AG04450 (cell line): ENCODE results near the gene NMT1. TPM values are rescaled to one million over a fixed set of nuclear protein-coding genes. Genes with fewer than 3 reads are reported as not detected.
"Not testable (repeated sequence)": the region's sequence is repeated elsewhere in the genome, so short reads cannot be mapped to it uniquely, and the experiment has no call there.

Experiments used
- CTCF ChIA-PET: fragments of 300-600, 350-600 bp; formaldehyde crosslinking; extraction: SDS; loops from one replicate; lab custom pipeline; 2022; ENCODE audit warnings: antibody characterized with exemption, inconsistent platforms; lab: Charles Lee
- POLR2A ChIA-PET: fragments of 350-600 bp; formaldehyde crosslinking; extraction: SDS; loops from one replicate; lab custom pipeline; 2021; ENCODE audit warnings: antibody characterized with exemption, inconsistent platforms; lab: Yijun Ruan, JAX
- DNase-seq: peaks from one replicate; pipeline ENCODE4 v3.0.0-alpha.2; 2011; ENCODE audit warnings: low read depth, low spot score
- H3K27ac ChIP-seq: one replicate; pipeline ENCODE4 v1.5.1; 2012; ENCODE audit warnings: low read depth, low read length, control low read depth
- H3K27me3 ChIP-seq: one replicate; pipeline ENCODE4 v1.6.0; 2012; ENCODE audit warnings: low read length; ENCODE audit not compliant: control insufficient read depth, insufficient read depth
- H3K4me3 ChIP-seq: 2 replicates; pipeline ENCODE4 v1.5.1; 2011; ENCODE audit warnings: mild to moderate bottlenecking, low read depth, low read length, control low read depth
- H3K9me3 ChIP-seq: 2 replicates; pipeline ENCODE4 v1.5.1; 2012; ENCODE audit warnings: low read length; ENCODE audit not compliant: control insufficient read depth, insufficient read depth
- CTCF ChIP-seq: IDR thresholded peaks from 2 replicates; pipeline ENCODE4 v1.5.1; 2011; ENCODE audit warnings: low read depth, low read length, control low read depth, inconsistent platforms
- polyA plus RNA-seq: library from polyadenylated mRNA; depleted of rRNA; stranded (reverse); fragments of >200 nt; gene quantifications from 2 replicates; pipeline ENCODE4 v1.2.3, GENCODE V29; 2011

NMT1 gene
- polyA plus RNA-seq, 1 experiment, result 63.6 TPM

GRCh38 chr17:45050481-45051059 lies 10.5 kb upstream of the NMT1 start:
- TF ChIP-seq CTCF, result no peak
- Histone ChIP-seq H3K9me3 (no peaks in the 10 kb centered on the region), H3K4me3 (peak overlapping the region; percentile 71), H3K27me3 (no peaks in the 10 kb centered on the region), H3K27ac (peak overlapping the region; percentile 94)
- no peak for DNase-seq
- ChIA-PET POLR2A (interaction anchor here (0.6 to 2.5 kb wide), 4 partner anchors 11 to 177 kb away, joined by 3 to 11 read pairs (median 4); partner anchors contain the start of gene NMT1), CTCF (interaction anchor here (0.6 to 2.6 kb wide), 5 partner anchors 29 to 85 kb away, joined by 3 to 19 read pairs (median 7); partner anchors contain the start of gene ACBD4)

GRCh38 chr17:45051060-45051719 lies 9.9 kb upstream of the NMT1 start, which contains the start of gene DCAKD:
TSS of gene DCAKD (minus strand) at chr17:45051632. CDS start at chr17:45034885, 16,747 bp downstream.
- no peak for TF ChIP-seq CTCF
- DNase-seq, result peak; percentile 86
- POLR2A ChIA-PET, result interaction anchor here (0.9 to 2.5 kb wide), 4 partner anchors 10 to 25 kb away, joined by 3 to 11 read pairs (median 4); partner anchors contain the start of gene NMT1
- CTCF ChIA-PET, result interaction anchor here (2.0 to 2.6 kb wide), 3 partner anchors 29 to 84 kb away, joined by 7 to 19 read pairs (median 8); partner anchors contain the start of gene ACBD4
- Histone ChIP-seq H3K27ac (peak within 1 kb of the TSS; percentile 94), H3K27me3 (no peaks in the 10 kb centered on the region), H3K9me3 (no peaks in the 10 kb centered on the region), H3K4me3 (peak within 1 kb of the TSS; percentile 71)

- not testable (repeated sequence) for H3K9me3 ChIP-seq, H3K27me3 ChIP-seq, DNase-seq, H3K27ac ChIP-seq
- CTCF ChIA-PET, result interaction anchor here (0.7 to 2.1 kb wide), 2 partner anchors 48 kb away, joined by 3 to 7 read pairs; no protein-coding TSS in a partner anchor
- POLR2A ChIA-PET, result interaction anchor here (1.0 to 1.1 kb wide), 2 partner anchors 9 to 22 kb away, joined by 4 to 5 read pairs; partner anchors contain the start of gene NMT1
- peak overlapping the region; percentile 58; the same call in 1 of the 2 replicates for H3K4me3 ChIP-seq
These were observed 9.4 kb upstream of the NMT1 start for GRCh38 chr17:45051720-45052051.

- CTCF ChIA-PET, result interaction anchor here (0.7 to 1.4 kb wide), 3 partner anchors 30 to 83 kb away, joined by 3 read pairs; partner anchors contain the start of gene ACBD4
- no peaks in the 10 kb centered on the region for H3K27me3 ChIP-seq
- H3K4me3 ChIP-seq, result peak overlapping the region; percentile 58
- no peak for DNase-seq
- peak overlapping the region; percentile 42 for H3K27ac ChIP-seq
- POLR2A ChIA-PET, result interaction anchor here (1.0 to 1.1 kb wide), 2 partner anchors 8 to 21 kb away, joined by 4 to 5 read pairs; partner anchors contain the start of gene NMT1
- H3K9me3 ChIP-seq, result no peaks in the 10 kb centered on the region
- no peak for TF ChIP-seq CTCF
These were observed 8.9 kb upstream of the NMT1 start for GRCh38 chr17:45052052-45052772.

GRCh38 chr17:45060382-45060796 lies 728 bp upstream of the NMT1 start:
- Histone ChIP-seq H3K27ac (peak overlapping the region; percentile 75), H3K9me3 (no peaks in the 10 kb centered on the region; the same call in 1 of the 2 replicates), H3K27me3 (no peaks in the 10 kb centered on the region), H3K4me3 (peak overlapping the region; percentile 85)
- ChIA-PET CTCF (interaction anchor here (1.6 to 1.9 kb wide), 3 partner anchors 36 to 89 kb away, joined by 3 to 14 read pairs (median 6); partner anchors contain the start of gene ACBD4), POLR2A (interaction anchor here (0.6 to 2.5 kb wide), 7 partner anchors 8 to 88 kb away, joined by 3 to 26 read pairs (median 6); partner anchors contain the start of gene HEXIM1)
- TF ChIP-seq CTCF, result no peak
- DNase-seq, result no peak
